Kasumi-1 (cell line): Measurements from ENCODE around the gene RNF114.
"Not testable (repeated sequence)": the region's sequence is repeated elsewhere in the genome, so short reads cannot be mapped to it uniquely, and the experiment has no call there.

ENCODE experiments used
- DNase-seq, 2 experiments: peaks; one replicate each; lab custom pipeline; 2025; lab: John Stamatoyannopoulos, UW

The RNF114 gene

GRCh38 chr20:49928411-49929141 is 7.6 kb upstream of the RNF114 start:
- DNase-seq: peak; percentile 84 to 92

- DNase-seq: no peak
Observed at GRCh38 chr20:49929142-49929494, 7.1 kb upstream of the RNF114 start.

- DNase-seq: peak in 1 of 2 experiments; percentile 44
Observed at GRCh38 chr20:49935746-49936152, 448 bp upstream of the RNF114 start.

GRCh38 chr20:49937027-49937929 is 1.1 kb downstream of the RNF114 start:
- DNase-seq: peak; percentile 69 to 74

GRCh38 chr20:49938173-49939163 is 2.3 kb downstream of the RNF114 start:
- no peak for DNase-seq

GRCh38 chr20:49941456-49941855 is 5.3 kb downstream of the RNF114 start:
- DNase-seq: no peak

GRCh38 chr20:49942303-49942702 is 6.1 kb downstream of the RNF114 start:
- no peak for DNase-seq

GRCh38 chr20:49942942-49943341 is 6.7 kb downstream of the RNF114 start:
- DNase-seq: no peak

- DNase-seq: no peak
Observed at GRCh38 chr20:49945306-49945700, 9.1 kb downstream of the RNF114 start.

GRCh38 chr20:49945701-49946477 is 9.7 kb downstream of the RNF114 start:
- no peak for DNase-seq

- DNase-seq: no peak
Observed at GRCh38 chr20:49948178-49948577, 12.0 kb downstream of the RNF114 start.

GRCh38 chr20:49948809-49949507 is 12.8 kb downstream of the RNF114 start:
- no peak for DNase-seq

GRCh38 chr20:49951151-49951550 is 15.0 kb downstream of the RNF114 start:
- no peak for DNase-seq

GRCh38 chr20:49955167-49955566 is 19.0 kb downstream of the RNF114 start:
- no peak for DNase-seq

GRCh38 chr20:49955830-49956396 is 19.7 kb downstream of the RNF114 start:
- not testable (repeated sequence) for DNase-seq

GRCh38 chr20:49956689-49957088 is 20.5 kb downstream of the RNF114 start:
- DNase-seq: no peak

- peak; percentile 48 to 51 for DNase-seq
Observed at GRCh38 chr20:49957089-49957938, 21.1 kb downstream of the RNF114 start.

GRCh38 chr20:49961413-49961812 is 25.2 kb downstream of the RNF114 start:
- no peak for DNase-seq
